HG03457 (cell line): ENCODE results near the gene HTR1B.

Experiments
- ATAC-seq: cut with Tn5 transposase; IDR thresholded peaks from one replicate; pipeline ENCODE4 v1.9.1; 2021; ENCODE audit warnings: moderate number of reproducible peaks; ENCODE audit not compliant: unreplicated experiment

Gene HTR1B

DNA sequence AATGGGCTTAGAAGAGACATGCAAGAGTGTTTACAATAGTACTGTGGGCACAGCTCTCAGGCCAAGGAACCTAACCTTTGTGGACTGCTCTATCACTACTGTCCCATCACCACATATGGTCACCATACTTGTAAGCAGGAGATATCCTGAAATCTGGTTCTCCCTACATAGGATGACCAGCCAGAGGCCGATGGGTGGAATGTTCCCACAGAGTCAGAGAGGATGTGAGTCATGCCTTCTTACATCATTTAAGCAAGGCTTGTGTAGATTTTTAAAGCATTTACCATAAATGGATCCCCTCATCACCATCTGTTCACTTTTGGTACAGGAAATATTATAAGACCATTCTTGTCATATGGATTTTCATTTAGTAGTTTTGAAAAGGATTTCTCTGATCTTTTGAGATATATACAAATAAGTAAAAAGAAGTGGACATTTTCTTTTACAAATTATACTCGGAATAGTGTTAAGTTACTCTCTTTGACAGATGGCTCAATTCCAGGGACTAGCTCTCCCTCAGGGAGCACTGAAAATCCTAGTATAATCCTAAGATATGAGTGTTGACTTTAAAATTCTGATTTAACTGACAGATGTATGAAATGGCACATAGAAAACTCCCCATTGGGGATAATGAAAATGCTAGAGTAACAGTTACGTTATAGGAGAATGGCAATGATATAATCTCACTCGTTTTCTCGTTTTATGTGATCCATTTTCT, 6.6 kb downstream of the HTR1B start:
- ATAC-seq, result no peak

DNA sequence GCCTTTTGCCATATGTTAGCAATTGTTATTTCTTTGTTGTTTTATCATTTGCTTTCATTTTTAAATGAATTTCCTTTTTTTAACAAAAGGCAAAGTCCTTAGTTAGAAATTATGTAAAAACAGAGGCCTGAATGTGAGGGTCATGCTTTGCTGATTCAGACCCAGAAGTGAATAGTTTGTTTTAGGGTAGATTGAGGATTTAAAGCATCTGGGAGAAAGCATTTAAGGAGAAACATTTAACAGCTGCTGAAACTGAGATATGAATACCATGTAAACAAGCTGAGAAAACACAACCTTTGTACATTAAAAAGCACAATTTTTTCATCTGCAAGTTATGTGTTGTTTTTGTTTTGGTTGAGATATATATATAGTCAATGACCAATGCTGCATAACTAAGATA, 8.0 kb downstream of the HTR1B start:
- ATAC-seq, result no peak

GRCh38 chr6:77454386-77454785, 8.9 kb downstream of the HTR1B start:
- no peak for ATAC-seq

- no peak for ATAC-seq
Observed at GRCh38 chr6:77451466-77451865, 11.8 kb downstream of the HTR1B start.

DNA sequence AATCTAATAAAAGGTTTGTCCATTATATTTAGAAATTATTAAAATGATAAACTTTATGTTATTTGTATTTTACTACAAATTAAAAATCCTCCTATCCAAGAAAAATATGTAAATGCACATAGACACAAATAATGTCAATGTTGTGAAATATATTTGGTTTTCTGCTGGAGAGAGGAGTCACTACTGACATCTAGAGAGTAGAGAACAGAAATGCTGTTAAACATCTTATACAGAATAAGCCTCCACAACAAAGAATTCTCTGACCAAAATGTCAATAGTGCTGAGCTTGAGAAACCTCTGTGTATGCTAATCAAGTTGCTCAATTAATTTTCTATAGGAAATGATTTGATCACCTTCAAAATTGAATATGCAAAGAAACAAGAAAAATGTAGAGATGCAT, 12.4 kb downstream of the HTR1B start:
- no peak for ATAC-seq

GRCh38 chr6:77448546-77448945, 14.7 kb downstream of the HTR1B start:
- no peak for ATAC-seq

DNA sequence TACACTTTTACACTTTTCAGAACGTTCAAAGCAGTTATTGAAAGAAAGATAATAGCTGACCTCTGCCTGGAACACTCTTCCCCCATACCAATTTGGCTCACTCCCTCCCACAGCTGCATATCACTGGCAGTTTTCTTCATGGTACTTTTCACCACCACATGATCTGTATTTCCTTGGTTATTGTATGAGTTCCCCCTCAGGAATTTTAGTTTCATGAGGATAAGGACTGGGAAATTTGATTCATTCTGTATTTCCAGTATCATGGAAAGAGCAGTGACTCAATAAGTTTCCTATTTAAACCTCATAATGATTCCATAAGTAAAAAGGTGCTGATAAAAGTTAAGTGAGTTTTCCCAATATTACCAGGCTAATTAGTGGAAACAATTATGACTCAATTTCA, 16.0 kb downstream of the HTR1B start:
- ATAC-seq, result no peak

- ATAC-seq, result no peak
Observed at GRCh38 chr6:77446249-77446648, 17.0 kb downstream of the HTR1B start.

DNA sequence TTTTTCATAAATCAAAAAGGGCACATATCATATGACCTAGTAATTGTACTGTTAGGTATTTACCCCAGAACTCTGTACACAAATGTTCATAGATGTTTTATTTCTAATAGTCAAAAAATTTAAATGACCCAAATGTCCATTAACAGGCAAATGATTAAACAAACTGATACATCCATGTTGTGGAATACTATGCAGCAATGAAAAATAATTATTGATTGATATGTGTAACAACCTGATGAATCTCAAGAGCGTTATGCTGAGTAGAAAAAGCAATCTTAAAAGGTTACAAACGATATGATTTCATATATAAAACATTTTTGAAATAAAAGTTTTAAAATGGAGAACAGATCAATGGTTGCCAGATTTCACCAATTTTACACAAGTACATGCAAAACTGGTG, 18.1 kb downstream of the HTR1B start:
- ATAC-seq, result no peak

GRCh38 chr6:77440206-77440976, 22.9 kb downstream of the HTR1B start:
- ATAC-seq, result no peak

- ATAC-seq, result no peak
Observed at GRCh38 chr6:77433888-77434287, 29.4 kb downstream of the HTR1B start.

DNA sequence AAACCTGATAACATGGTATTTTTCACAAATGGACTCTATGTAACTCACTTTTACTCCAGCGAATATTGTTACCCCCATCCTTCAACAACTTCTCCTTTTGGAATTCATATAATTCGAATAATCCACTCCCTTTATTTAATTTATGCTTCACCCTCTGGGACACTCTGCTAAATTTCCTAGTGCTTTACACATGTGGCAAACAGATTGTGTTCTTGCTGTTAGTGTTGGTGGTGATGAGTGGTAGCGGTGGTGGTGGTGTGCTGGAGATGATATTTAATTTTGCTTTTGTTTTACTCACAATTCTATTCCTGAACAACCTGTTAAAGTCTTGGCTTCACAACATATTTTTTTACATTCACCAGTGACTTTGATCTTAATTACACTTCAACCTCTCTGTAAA, 32.8 kb downstream of the HTR1B start:
- ATAC-seq, result no peak

DNA sequence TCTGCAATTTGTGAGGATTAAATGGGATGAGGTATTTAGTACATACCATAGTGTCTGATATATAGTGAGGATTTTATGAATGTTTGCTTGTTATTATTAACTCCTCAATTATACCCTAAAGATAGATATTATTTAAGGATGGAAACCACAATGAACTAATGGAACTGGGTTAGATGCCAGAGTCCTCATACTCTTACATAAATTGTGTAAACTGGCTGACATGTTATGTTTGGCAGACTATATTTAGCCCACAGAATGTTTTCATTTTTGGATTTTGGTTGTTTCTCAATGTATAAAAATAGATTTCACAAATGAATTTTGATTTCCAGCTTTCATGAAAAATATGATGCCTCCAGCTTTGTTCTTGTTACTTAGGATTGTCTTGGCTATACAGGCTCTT, 37.6 kb downstream of the HTR1B start:
- no peak for ATAC-seq

GRCh38 chr6:77425216-77425615, 38.1 kb downstream of the HTR1B start:
- no peak for ATAC-seq

- ATAC-seq, result no peak
Observed at GRCh38 chr6:77424761-77425160, 38.5 kb downstream of the HTR1B start.

GRCh38 chr6:77416839-77417238, 46.5 kb downstream of the HTR1B start:
- no peak for ATAC-seq

DNA sequence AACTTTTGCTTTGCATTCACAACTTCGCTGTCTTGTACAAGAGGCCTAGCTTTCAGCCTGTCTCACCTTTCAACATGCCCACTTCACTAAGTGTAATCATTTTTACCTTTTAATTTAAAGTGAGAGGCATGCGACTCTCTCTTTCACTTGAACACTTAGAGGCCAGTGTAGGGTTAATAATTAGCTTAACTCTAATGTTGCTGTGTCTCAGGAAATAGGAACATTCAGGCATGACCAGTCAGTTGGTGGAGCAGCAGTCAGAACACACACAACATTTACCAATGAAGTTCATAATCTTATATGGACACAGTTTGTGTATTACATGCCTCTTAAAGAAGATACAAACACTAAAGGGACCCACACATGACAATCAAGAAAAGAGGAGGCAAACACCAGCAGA, 47.6 kb downstream of the HTR1B start:
- ATAC-seq, result no peak
